MM.1S (cell line): ENCODE results near the gene OSCP1.

ENCODE experiments used
- DNase-seq: peaks from one replicate; pipeline ENCODE4 v3.0.0-alpha.2; 2015
- H2AFZ ChIP-seq: fragments of 300-600 bp; sonication (generic); 2 replicates; pipeline ENCODE4 v1.6.0; 2016; ENCODE audit warnings: antibody characterized with exemption, low read length
- H3F3A ChIP-seq: fragments of 300-600 bp; sonication (generic); 2 replicates; pipeline ENCODE4 v1.6.1; 2016; ENCODE audit warnings: mild to moderate bottlenecking, antibody characterized with exemption, low read length, moderate library complexity, mixed read lengths; ENCODE audit not compliant: insufficient read depth
- H3K27ac ChIP-seq: fragments of 300-600 bp; sonication (generic); 2 replicates; pipeline ENCODE4 v1.5.1; 2016; ENCODE audit warnings: mild to moderate bottlenecking, low read length
- H3K27me3 ChIP-seq: fragments of 300-600 bp; sonication (generic); replicated peaks from 2 replicates; pipeline ENCODE4 v1.6.0; 2016; ENCODE audit warnings: low read length; ENCODE audit not compliant: insufficient read depth
- H3K36me3 ChIP-seq: fragments of 300-600 bp; sonication (generic); replicated peaks from 2 replicates; pipeline ENCODE4 v1.6.1; 2016; ENCODE audit warnings: mild to moderate bottlenecking, low read length, mixed read lengths; ENCODE audit not compliant: insufficient read depth
- H3K4me1 ChIP-seq: fragments of 300-600 bp; sonication (generic); 2 replicates; pipeline ENCODE4 v1.6.1; 2016; ENCODE audit warnings: low read length, mixed read lengths
- H3K4me2 ChIP-seq: fragments of 300-600 bp; sonication (generic); 2 replicates; pipeline ENCODE4 v1.6.0; 2016; ENCODE audit warnings: low read depth, low read length
- H3K4me3 ChIP-seq: fragments of 300-600 bp; sonication (generic); 2 replicates; pipeline ENCODE4 v1.5.1; 2016; ENCODE audit warnings: low read length, mixed read lengths
- H3K79me2 ChIP-seq: fragments of 300-600 bp; sonication (generic); 2 replicates; pipeline ENCODE4 v1.6.1; 2016; ENCODE audit warnings: mixed run types, low read length, mixed read lengths
- H3K9ac ChIP-seq: fragments of 300-600 bp; sonication (generic); 2 replicates; pipeline ENCODE4 v1.6.1; 2016; ENCODE audit warnings: low read length, mixed read lengths
- H3K9me2 ChIP-seq: fragments of 300-600 bp; sonication (generic); replicated peaks from 2 replicates; pipeline ENCODE4 v1.6.1; 2016; ENCODE audit warnings: mild to moderate bottlenecking, low read length, mixed read lengths; ENCODE audit not compliant: insufficient read depth
- H3K9me3 ChIP-seq: fragments of 300-600 bp; sonication (generic); replicated peaks from 2 replicates; pipeline ENCODE4 v1.6.1; 2016; ENCODE audit warnings: mild to moderate bottlenecking, low read length, mixed read lengths; ENCODE audit not compliant: insufficient read depth
- H4K20me1 ChIP-seq: fragments of 300-600 bp; sonication (generic); 2 replicates; pipeline ENCODE4 v1.6.1; 2016; ENCODE audit warnings: mild to moderate bottlenecking, low read length, moderate library complexity, mixed read lengths; ENCODE audit not compliant: insufficient read depth
- EZH2 ChIP-seq: fragments of 300-600 bp; sonication (generic); optimal IDR thresholded peaks from 2 replicates; pipeline ENCODE3; 2017; ENCODE audit warnings: low read depth, mild to moderate bottlenecking, antibody characterized with exemption, low read length, mixed read lengths
- EZH2phosphoT487 ChIP-seq: fragments of 300-600 bp; sonication (generic); IDR thresholded peaks from 2 replicates; pipeline ENCODE4 v1.6.1; 2018; ENCODE audit warnings: antibody characterized with exemption, low read length
- TF ChIP-seq, protein P1 (sequence below): fragments of 300-600 bp; sonication (generic); IDR thresholded peaks from 2 replicates; pipeline ENCODE4 v1.5.1; 2016; ENCODE audit warnings: antibody characterized with exemption, low read length, mixed read lengths

OSCP1 gene

DNA sequence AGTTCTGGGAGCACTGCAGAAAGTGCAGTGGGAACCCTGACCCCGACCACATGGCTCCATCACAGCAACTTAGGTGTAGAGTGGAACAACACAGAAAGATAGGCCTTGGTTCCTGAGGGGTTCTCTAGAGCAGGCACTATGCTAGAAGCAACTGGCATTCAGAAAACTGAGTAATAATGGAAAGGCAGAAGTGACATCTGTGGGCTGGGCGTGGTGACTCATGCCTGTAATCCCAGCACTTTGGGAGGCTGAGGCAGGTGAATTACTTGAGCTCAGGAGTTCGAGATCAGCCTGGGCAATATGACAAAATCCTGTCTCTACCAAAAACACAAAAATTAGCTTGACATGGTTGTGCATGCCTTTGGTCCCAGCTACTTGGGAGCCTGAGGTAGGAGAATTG lies 8.7 kb upstream of the OSCP1 start:
- no peak overlapping the region for H3K9ac ChIP-seq
- no peak for DNase-seq
- H4K20me1 ChIP-seq = no peaks in the 10 kb centered on the region
- H2AFZ ChIP-seq = no peak overlapping the region
- no peaks in the 10 kb centered on the region for H3K27me3 ChIP-seq
- H3K9me3 ChIP-seq = no peaks in the 10 kb centered on the region
- H3K4me2 ChIP-seq = no peak overlapping the region
- no peaks in the 10 kb centered on the region for H3F3A ChIP-seq
- no peak overlapping the region for H3K27ac ChIP-seq
- no peaks in the 10 kb centered on the region for H3K4me1 ChIP-seq
- no peaks in the 10 kb centered on the region for H3K36me3 ChIP-seq
- TF ChIP-seq EZH2 = no peak
- TF ChIP-seq, protein P1, sequence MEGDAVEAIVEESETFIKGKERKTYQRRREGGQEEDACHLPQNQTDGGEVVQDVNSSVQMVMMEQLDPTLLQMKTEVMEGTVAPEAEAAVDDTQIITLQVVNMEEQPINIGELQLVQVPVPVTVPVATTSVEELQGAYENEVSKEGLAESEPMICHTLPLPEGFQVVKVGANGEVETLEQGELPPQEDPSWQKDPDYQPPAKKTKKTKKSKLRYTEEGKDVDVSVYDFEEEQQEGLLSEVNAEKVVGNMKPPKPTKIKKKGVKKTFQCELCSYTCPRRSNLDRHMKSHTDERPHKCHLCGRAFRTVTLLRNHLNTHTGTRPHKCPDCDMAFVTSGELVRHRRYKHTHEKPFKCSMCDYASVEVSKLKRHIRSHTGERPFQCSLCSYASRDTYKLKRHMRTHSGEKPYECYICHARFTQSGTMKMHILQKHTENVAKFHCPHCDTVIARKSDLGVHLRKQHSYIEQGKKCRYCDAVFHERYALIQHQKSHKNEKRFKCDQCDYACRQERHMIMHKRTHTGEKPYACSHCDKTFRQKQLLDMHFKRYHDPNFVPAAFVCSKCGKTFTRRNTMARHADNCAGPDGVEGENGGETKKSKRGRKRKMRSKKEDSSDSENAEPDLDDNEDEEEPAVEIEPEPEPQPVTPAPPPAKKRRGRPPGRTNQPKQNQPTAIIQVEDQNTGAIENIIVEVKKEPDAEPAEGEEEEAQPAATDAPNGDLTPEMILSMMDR = no peak
- TF ChIP-seq EZH2phosphoT487 = no peak
- no peak overlapping the region for H3K4me3 ChIP-seq
- no peaks in the 10 kb centered on the region for H3K9me2 ChIP-seq
- H3K79me2 ChIP-seq = peaks cover 12% of the 10 kb centered on the region

DNA sequence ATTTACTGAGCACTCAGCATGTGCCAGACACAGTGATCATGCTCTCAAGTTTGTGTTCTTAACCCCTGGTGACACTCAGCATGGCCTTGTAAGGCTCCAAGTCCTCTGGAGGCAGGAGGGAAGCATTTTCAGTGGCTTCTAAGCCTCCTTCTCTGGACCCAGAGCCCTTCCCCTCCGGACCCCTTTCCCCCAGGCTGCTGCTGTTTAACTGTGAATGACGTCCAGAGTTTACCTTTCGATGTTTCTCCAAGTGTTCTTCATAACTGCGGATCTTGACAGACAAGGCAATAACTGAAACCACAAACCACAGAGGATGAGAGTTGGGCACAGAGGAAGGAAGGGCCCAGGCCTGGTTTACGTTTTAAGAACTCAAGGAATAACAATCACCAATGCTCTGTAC lies 7.4 kb upstream of the OSCP1 start:
- no peaks in the 10 kb centered on the region for H4K20me1 ChIP-seq
- H3K4me1 ChIP-seq = no peaks in the 10 kb centered on the region
- TF ChIP-seq EZH2 (no peak), EZH2phosphoT487 (no peak)
- TF ChIP-seq, protein P1 = no peak
- no peaks in the 10 kb centered on the region for H3K9me3 ChIP-seq
- H3K9me2 ChIP-seq = no peaks in the 10 kb centered on the region
- no peak overlapping the region for H3K27ac ChIP-seq
- no peaks in the 10 kb centered on the region for H3K27me3 ChIP-seq
- no peaks in the 10 kb centered on the region for H3K36me3 ChIP-seq
- no peak for DNase-seq
- 0 out of 2 replicates have a peak, but pooled peaks cover 4% of the 10 kb centered on the region for H3K79me2 ChIP-seq
- no peak overlapping the region for H2AFZ ChIP-seq
- no peak overlapping the region for H3K9ac ChIP-seq
- H3K4me3 ChIP-seq = no peak overlapping the region
- no peak overlapping the region for H3K4me2 ChIP-seq
- no peaks in the 10 kb centered on the region for H3F3A ChIP-seq

DNA sequence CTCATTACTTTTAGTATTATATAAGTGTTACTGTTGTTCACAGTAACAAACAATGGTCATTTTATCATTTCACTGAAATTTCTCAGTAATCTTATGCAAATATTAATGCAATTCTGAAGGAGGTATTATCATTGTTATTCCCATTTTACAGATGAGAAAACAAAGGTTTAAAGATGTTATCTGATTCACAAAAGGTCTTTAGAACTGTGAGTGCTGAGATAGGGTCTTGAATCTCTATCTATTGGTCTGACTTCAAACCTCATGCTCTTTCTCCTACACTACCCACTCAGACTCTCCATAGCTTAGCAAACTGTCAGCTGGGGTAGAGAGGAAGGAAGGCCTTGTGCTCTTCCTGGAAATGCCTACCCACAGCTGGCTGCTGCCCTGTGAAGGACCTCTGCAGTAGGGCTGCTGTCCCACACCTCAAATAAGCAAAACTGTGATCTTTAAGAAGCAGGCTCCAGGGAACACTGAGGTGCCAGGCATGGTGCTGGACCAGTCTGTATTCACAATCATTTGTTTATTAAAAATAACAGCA lies 6.2 kb upstream of the OSCP1 start:
- H3K27ac ChIP-seq = no peak overlapping the region
- H3K4me1 ChIP-seq = no peaks in the 10 kb centered on the region
- no peak overlapping the region for H2AFZ ChIP-seq
- H3K4me3 ChIP-seq = no peak overlapping the region
- DNase-seq = no peak
- no peak for TF ChIP-seq EZH2
- no peak for TF ChIP-seq EZH2phosphoT487
- TF ChIP-seq, protein P1 = no peak
- H3F3A ChIP-seq = no peaks in the 10 kb centered on the region
- H3K4me2 ChIP-seq = no peak overlapping the region
- H3K9ac ChIP-seq = no peak overlapping the region
- H4K20me1 ChIP-seq = no peaks in the 10 kb centered on the region
- no peaks in the 10 kb centered on the region for H3K9me2 ChIP-seq
- H3K27me3 ChIP-seq = no peaks in the 10 kb centered on the region
- H3K9me3 ChIP-seq = no peaks in the 10 kb centered on the region
- H3K79me2 ChIP-seq = no peaks in the 10 kb centered on the region
- no peaks in the 10 kb centered on the region for H3K36me3 ChIP-seq
